ENCODE data around the gene ZNF521. TPM values are rescaled to one million over a fixed set of nuclear protein-coding genes. Genes with fewer than 3 reads are reported as not detected.

Gene ZNF521
- total and polyA plus RNA-seq, 2 experiments from 2014 or later = 3.1 to 9.2 TPM

- TF ChIP-seq ETS1 (IDR thresholded peaks at IDR 0.05) (no peak), EZH2 (IDR thresholded peaks at IDR 0.05; ENCODE audit: low read depth, unreplicated experiment) (no peak)
Measured at GRCh38 chr18:25279133-25279532, 72.8 kb downstream of the ZNF521 start (continued).

GRCh38 chr18:25278394-25278793 is 73.6 kb downstream of the ZNF521 start:
- ATAC-seq = no peak
- no peaks in the 10 kb centered on the region; the same call in 1 of the 2 replicates for H4K20me1 ChIP-seq (replicated peaks; ENCODE audit: insufficient read depth)
- no peaks in the 10 kb centered on the region for H3K36me3 Mint-ChIP-seq (ENCODE audit: low read depth)
- H3K9me2 ChIP-seq (ENCODE audit: insufficient read depth) = no peaks in the 10 kb centered on the region
- peaks cover 7% of the 10 kb centered on the region for H3K27me3 Mint-ChIP-seq (ENCODE audit: insufficient read depth, low read depth, poor library complexity)
- DNase-seq (ENCODE audit: low spot score) = no peak
- H3K4me3 ChIP-seq = no peak overlapping the region
- peaks cover 42% of the 10 kb centered on the region for H3K4me1 Mint-ChIP-seq
- H3K4me3 Mint-ChIP-seq = no peak overlapping the region
- TF ChIP-seq POLR2AphosphoS5 (IDR thresholded peaks at IDR 0.05; ENCODE audit: low read depth) = no peak
- TF ChIP-seq ZNF114 (CRISPR knock-in tag; IDR thresholded peaks at IDR 0.05) = no peak
- TF ChIP-seq EZH2phosphoT487 (IDR thresholded peaks at IDR 0.05; ENCODE audit: unreplicated experiment) = no peak
- TF ChIP-seq ZNF331 (CRISPR knock-in tag; IDR thresholded peaks at IDR 0.05; ENCODE audit: low read depth) = no peak
- no peak for TF ChIP-seq EZH2 (IDR thresholded peaks at IDR 0.05; ENCODE audit: low read depth, unreplicated experiment)
- no peak for TF ChIP-seq REST (IDR thresholded peaks at IDR 0.05; ENCODE audit: unreplicated experiment)
- no peak for TF ChIP-seq NANOG (IDR thresholded peaks at IDR 0.05; ENCODE audit: borderline replicate concordance)
- no peaks in the 10 kb centered on the region for H3K79me2 ChIP-seq (replicated peaks; ENCODE audit: insufficient read depth)
- H3K4me2 ChIP-seq = no peak overlapping the region
- H2AFZ ChIP-seq = no peak overlapping the region
- H3K27ac ChIP-seq (ENCODE audit: low read depth) = no peak overlapping the region
- H3K27ac Mint-ChIP-seq = no peak overlapping the region; the same call in 1 of the 2 replicates
- H3F3A ChIP-seq (replicated peaks; ENCODE audit: low read depth) = no peaks in the 10 kb centered on the region
- no peaks in the 10 kb centered on the region; the same call in 2 of the 3 replicates for H3K9me3 Mint-ChIP-seq
- H3K27me3 ChIP-seq (ENCODE audit: insufficient read depth) = no peaks in the 10 kb centered on the region
- H3K4me1 ChIP-seq (ENCODE audit: insufficient read depth) = peaks cover 32% of the 10 kb centered on the region
- no peaks in the 10 kb centered on the region for H3K36me3 ChIP-seq (ENCODE audit: insufficient read depth)

GRCh38 chr18:25275412-25276001 is 76.5 kb downstream of the ZNF521 start:
- Histone ChIP-seq H3K36me3 (ENCODE audit: insufficient read depth) (no peaks in the 10 kb centered on the region), H3K9me2 (ENCODE audit: insufficient read depth) (no peaks in the 10 kb centered on the region), H4K20me1 (replicated peaks; ENCODE audit: insufficient read depth) (no peaks in the 10 kb centered on the region; the same call in 1 of the 2 replicates), H3K4me2 (no peak overlapping the region), H3F3A (replicated peaks; ENCODE audit: low read depth) (no peaks in the 10 kb centered on the region), H3K79me2 (replicated peaks; ENCODE audit: insufficient read depth) (no peaks in the 10 kb centered on the region), H3K27me3 (ENCODE audit: insufficient read depth) (no peaks in the 10 kb centered on the region), H3K4me1 (ENCODE audit: insufficient read depth) (0 out of 2 replicates have a peak, but pooled peaks cover 6% of the 10 kb centered on the region), H3K4me3 (no peak overlapping the region), H2AFZ (no peak overlapping the region), H3K27ac (ENCODE audit: low read depth) (no peak overlapping the region)
- ATAC-seq = no peak
- Mint-ChIP-seq H3K27me3 (ENCODE audit: insufficient read depth, low read depth, poor library complexity) (peaks cover 2% of the 10 kb centered on the region), H3K27ac (peak overlapping the region; percentile 34; the same call in 1 of the 2 replicates), H3K36me3 (ENCODE audit: low read depth) (peaks cover 9% of the 10 kb centered on the region), H3K4me1 (peaks cover 32% of the 10 kb centered on the region), H3K9me3 (no peaks in the 10 kb centered on the region), H3K4me3 (no peak overlapping the region)
- DNase-seq (ENCODE audit: low spot score) = no peak
- TF ChIP-seq EZH2phosphoT487 (IDR thresholded peaks at IDR 0.05; ENCODE audit: unreplicated experiment) (no peak), ZNF462 (CRISPR knock-in tag; IDR thresholded peaks at IDR 0.05) (no peak)

Measured in GM23338 (cell line).